SIG-M5 (cell line): ENCODE data around the gene DLG2.
"Not testable (repeated sequence)": the region's sequence is repeated elsewhere in the genome, so short reads cannot be mapped to it uniquely, and the experiment has no call there.

Source experiments
- DNase-seq: peaks from one replicate; lab custom pipeline; 2025; lab: John Stamatoyannopoulos, UW

The DLG2 gene

DNA sequence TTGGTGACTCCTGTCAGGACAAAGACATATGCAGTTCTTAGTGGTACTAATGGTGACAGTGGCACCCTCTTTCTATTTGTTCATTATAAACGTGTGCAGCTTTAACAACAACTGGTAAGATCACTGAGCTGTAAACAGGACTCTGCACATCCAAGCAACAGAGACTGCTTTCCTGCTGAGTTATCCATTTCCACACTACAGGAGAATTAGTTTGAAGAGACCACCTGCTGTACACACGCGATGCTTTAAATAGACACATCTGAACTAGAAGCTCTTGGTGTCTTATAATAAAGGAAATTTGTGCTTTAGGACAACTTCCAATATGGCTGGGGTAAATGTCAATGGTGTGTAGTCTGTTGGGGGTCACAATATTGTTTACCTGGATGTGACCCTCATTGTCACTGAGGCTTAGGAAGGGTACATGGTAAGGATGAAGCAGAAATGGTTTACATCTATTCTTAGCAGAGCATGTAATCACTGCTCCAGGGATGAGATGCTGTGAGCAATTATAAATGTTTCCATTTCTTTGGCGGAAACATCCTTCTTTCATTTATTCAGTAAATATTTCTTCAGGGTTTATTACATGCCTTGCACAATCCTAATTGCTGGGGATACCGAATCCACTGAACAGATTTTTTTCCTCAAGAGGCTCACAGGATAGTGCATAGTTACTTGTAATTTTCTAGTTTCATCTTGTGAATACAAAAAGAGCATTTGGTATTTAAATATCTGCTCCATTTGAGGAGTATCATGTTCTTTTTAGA lies 1987.0 kb downstream of the DLG2 start:
- DNase-seq: no peak

GRCh38 chr11:83635166-83635565 lies 1992.0 kb downstream of the DLG2 start:
- DNase-seq: no peak

DNA sequence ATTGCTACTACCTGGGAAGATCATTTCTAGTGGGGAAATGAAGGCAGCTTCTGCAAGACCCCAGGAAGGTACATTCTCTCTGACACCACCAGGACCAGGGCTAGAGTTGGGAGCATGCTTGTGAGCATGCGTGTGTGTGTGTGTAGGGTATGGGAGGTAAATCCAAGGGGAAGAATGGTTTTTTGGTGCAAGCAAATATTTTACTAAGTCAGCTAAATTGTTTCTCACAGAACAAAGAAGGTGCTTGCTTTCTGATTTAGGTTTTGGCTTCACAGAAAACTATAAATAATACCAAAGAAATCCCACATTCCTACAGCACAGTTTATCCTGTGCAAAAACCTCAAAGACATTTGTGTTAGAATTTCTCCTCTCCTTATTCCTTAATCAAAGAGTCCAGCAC lies 1996.9 kb downstream of the DLG2 start:
- DNase-seq: no peak

DNA sequence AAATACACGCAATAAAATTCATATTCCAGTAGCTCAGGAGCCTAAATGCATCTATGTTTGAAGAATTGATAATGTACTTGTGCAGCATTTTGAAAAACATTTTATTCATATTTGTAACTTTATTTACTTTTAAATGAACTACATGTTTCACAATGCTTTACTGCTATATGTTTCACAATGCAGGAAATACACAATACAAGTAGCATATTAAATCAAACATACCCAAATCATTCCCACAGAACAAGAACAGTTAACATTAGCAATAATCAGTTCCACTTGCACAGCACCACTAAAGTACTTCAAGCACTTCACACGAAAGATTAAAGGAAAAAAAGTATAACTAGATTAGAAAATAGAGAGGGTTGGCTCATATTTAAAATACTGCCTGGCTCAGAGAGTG lies 1997.4 kb downstream of the DLG2 start:
- DNase-seq: no peak

- DNase-seq: no peak
Observed at GRCh38 chr11:83628622-83629355, 1998.4 kb downstream of the DLG2 start.

DNA sequence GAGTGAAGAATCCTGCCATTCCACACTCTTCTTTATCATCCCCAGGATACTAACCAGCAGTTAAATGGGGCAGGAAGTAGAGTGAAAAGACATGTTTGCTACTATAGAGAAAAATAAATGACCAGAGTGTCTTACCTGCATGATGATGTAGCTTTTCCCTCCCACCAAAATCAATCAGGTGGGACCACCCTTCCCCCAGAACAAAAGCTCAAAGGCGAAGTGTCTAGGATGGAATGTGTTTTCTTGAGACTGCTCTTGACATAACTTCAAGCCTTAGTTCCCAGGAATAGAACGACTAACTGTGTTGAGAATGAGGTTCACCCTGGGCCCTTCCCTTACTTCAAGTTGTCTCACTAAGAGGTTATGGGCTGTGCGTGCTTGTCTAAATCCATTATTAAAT lies 2001.8 kb downstream of the DLG2 start:
- no peak for DNase-seq

DNA sequence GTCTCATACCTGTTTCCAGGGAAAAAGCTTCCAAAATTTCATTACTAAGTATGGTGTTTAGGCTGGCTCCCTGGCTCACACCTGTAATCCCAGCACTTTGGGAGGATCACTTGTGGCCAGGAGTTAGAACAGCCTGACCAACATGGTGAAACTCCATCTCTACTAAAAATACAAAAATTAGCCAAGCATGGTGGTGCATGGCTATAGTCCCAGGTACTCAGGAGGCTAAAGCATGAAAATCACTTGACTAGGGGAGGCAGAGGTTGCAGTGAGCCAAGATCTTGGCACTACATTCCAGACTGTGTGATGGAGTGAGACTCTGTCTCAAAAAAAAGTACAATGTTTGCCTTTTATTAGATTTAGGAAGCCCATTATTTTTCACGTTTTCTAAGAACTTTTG lies 2009.5 kb downstream of the DLG2 start:
- DNase-seq: no peak

DNA sequence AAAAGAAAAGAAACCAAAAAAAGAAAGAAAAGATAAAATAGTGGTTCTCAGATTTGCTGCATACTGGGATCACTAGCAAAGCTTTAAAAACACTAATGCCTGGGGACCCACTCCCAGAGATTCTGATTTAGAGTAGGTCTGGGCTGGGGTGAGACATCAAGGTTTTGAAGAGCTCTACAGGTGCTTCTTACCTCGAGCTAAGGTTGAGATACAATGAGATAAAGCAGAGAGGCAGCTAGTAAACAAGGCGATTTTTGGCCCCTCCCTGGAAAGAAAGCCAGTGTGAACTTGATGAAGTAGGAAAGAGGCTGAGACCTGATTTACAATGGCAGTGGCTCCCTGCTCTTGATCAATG lies 2013.4 kb downstream of the DLG2 start:
- DNase-seq: no peak

DNA sequence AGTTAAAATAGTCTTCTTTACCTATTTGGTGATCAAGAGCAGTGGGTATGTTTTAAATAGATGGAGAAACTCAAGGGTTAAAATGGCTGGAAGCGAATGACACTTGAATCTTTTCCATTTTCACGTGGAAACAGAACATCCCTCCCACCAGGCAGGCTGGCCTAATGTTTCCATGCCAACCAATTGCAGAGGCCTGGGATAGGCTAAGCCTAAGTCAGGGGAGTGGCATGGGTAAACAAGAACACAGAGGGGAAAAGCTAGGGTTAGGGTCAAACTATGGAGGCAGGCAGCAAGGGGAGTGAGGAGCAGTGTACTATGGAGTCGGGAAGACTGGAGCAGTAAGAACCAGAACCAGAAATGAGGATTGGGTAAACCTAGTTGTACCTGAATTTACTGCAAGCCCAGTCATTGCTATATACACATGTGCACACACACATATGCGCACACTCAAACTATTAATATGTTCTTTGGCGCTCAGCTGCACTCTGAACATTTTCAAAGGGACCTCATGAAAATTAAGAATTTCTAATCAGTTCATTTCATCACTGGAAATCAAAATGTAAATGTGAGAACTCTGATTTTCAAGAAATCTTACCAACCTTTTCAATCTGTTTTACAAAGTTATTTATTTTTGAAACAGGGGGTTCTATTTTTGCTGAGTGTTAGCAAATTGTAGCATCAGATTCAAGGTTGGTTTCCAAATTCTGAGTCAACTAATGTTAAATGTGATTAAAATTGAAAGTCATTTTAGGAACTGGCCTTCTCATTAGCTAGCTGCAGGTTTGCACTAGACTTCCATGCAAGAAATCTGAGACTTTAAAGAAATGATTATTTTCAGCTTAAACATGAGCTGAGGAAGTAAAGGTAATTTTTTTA lies 2014.0 kb downstream of the DLG2 start:
- no peak for DNase-seq

GRCh38 chr11:83611600-83611999 lies 2015.5 kb downstream of the DLG2 start:
- DNase-seq: no peak

- no peak for DNase-seq
Observed at GRCh38 chr11:83611031-83611430, 2016.1 kb downstream of the DLG2 start.

- DNase-seq: no peak
Observed at GRCh38 chr11:83609191-83609590, 2018.0 kb downstream of the DLG2 start.

- DNase-seq: no peak
Observed at GRCh38 chr11:83608571-83608970, 2018.6 kb downstream of the DLG2 start.

- no peak for DNase-seq
Observed at GRCh38 chr11:83601914-83602527, 2025.1 kb downstream of the DLG2 start.

DNA sequence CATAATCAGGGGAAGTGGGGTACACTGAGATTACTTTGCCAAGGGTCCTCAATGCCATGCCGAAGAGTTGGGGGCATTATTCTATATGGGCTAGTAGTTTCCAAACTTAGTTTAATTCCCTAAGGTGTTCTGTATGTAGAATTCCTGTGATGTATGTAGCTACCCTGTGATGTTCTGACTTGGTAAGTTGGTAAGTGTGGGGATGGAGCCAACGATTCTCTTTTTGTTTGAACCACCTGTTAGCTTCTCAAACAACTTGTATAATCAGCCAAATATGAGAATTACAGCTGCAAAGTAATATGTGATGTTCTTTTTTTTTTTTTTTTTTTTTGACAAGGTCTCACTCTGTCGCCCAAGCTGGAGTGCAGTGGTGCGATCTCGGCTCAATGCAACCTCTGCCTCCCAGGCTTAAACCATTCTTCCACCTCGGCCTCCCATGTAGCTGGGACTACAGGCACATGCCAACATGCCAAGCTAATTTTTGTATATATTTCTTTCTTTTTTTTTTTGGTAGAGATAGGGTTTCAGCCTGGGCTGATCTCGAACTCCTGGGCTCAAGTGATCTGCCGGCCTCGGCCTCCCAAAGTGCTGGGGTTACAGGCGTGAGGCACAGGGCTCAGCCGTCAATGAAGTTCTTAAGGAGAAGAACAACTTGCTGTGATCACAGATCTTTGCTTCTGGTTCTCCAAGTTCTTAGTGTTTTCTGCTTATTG lies 2025.8 kb downstream of the DLG2 start:
- DNase-seq: no peak

- no peak for DNase-seq
Observed at GRCh38 chr11:83600661-83601060, 2026.5 kb downstream of the DLG2 start.

- no peak for DNase-seq
Observed at GRCh38 chr11:83599066-83599465, 2028.1 kb downstream of the DLG2 start.

- DNase-seq: not testable (repeated sequence)
Observed at GRCh38 chr11:83587797-83588196, 2039.3 kb downstream of the DLG2 start.

- no peak for DNase-seq
Observed at GRCh38 chr11:83583757-83584366, 2043.3 kb downstream of the DLG2 start.

DNA sequence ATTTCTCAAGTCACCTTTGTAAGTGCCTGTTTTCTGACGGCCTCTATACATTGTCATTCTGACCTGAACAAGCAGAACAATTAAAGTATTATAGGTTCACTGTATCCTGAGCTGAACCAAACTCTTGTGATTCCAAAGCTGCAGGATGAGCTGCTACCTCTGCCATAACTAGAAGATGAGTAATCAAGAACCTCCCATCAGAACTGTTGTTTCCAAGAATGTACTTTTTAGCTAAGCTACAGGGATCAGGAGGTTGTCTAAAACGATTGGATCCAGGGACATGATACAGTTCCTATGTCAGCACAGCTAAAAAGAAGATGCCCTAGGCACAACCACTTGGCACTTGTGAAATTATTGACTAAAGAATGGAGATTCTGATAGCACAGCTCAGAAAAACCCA lies 2052.6 kb downstream of the DLG2 start:
- no peak for DNase-seq
